Renal cortical epithelial cell (primary cell): ENCODE measurements around the gene SYCE1L. TPM values are rescaled to one million over a fixed set of nuclear protein-coding genes. Genes with fewer than 3 reads are reported as not detected.

Source experiments
- DNase-seq: peaks from one replicate; pipeline ENCODE4 v3.0.0-alpha.2; 2011; ENCODE audit warnings: low read depth
- total RNA-seq: library from RNA; depleted of rRNA; stranded (reverse); fragments of >200 nt; gene quantifications from 2 replicates; pipeline ENCODE4 v1.2.3, GENCODE V29; 2014

SYCE1L gene
- total RNA-seq, 1 donor from 2014 or later: 1.4 TPM

- no peak for DNase-seq
Measured at GRCh38 chr16:77250400-77250799, 51.2 kb downstream of the SYCE1L start.

Other genes starting within 250 kb of the SYCE1L start
- gene MON1B, start 8.2 kb upstream of the SYCE1L start, total RNA-seq: 7.8 and 14.1 TPM in 2 replicates
- gene ADAMTS18, start 235.6 kb downstream of the SYCE1L start, total RNA-seq: 0.10 and 0.17 TPM in 2 replicates